Muscle of arm (tissue), 12 donors: ENCODE data around the gene SNX11. TPM values are rescaled to one million over a fixed set of nuclear protein-coding genes. Genes with fewer than 3 reads are reported as not detected.

ENCODE experiments used
- DNase-seq: peaks from one replicate; pipeline ENCODE4 v3.0.0-alpha.2; 2013
- polyA plus RNA-seq, 12 donors: library from polyadenylated mRNA; unstranded; fragments of 120-200 nt; gene quantifications; one replicate each; pipeline ENCODE4 v1.2.1, GENCODE V29; 2013; ENCODE audit not compliant: insufficient read length in 12 of 12

The SNX11 gene
- polyA plus RNA-seq, 12 donors, result 7.7 to 14.4 (median 10.2) TPM; not detected in 1

DNA sequence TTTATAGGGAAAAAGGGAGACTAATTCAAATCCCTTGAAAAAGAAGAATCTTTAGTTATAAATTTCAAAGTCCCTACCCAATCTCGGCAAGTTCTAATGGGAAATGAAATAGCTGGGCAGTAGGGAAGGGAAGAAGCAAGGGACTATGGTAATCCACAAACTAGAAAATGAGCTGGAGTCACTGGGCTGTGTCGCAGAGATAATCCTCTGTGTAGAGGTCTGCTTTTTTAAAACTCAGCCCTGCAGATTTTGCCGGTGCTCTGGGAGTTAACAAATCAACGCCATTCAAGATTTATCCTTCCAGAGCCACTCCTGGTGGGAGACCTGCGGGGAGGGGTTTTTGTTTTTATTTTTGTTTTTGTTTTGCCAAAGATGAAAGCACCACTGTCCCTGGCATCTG is 20.8 kb downstream of the SNX11 start:
- DNase-seq, result no peak

DNA sequence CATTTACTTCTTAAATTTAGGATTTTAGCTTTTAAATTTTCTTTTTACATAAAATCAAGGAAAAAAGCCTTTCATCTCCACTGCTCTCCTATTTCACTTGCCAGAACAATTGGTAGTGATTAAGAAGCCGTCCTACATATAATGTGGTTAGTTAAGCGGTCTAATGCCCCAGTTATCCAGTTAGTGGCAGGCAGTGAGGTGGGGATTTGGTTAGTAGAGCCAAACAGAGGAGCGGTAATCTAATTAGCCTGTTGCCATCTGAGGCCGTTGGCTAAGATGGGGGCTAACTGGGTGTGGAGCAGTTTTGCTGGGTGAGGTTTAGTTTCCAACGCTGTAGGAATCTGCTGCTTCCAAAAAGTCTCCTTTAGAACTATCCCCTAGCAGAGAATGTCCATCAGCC is 22.4 kb downstream of the SNX11 start:
- DNase-seq, result no peak

DNA sequence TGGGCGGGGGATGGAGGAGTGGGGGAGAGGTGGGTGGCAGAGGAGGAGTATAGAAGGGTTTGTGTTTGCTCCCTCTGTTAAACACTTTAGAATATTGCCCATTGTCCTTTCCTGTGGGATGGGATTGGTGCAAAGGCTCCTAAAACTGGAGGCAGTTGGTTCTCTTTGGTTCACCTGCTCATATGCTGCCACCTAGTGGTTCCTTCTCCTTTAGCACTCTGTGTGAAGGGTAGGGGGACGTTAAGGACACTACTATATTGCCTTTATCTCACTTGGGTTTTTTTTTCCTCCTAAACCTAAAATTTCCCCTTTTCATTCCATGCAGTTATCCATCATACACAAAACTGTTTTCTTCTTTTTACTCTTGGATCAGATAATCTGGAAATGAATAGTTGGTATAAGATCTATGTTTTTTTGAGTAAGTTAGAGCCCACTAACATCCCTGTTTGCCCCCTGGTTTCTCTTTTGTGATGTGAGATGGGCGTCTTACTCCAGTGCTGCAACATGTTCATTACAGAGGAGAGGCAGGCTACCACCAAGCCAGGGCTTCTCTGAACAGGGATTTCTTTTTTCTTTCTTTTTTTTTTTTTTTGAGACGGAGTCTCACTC is 23.8 kb downstream of the SNX11 start:
- DNase-seq, result peak; percentile 76

DNA sequence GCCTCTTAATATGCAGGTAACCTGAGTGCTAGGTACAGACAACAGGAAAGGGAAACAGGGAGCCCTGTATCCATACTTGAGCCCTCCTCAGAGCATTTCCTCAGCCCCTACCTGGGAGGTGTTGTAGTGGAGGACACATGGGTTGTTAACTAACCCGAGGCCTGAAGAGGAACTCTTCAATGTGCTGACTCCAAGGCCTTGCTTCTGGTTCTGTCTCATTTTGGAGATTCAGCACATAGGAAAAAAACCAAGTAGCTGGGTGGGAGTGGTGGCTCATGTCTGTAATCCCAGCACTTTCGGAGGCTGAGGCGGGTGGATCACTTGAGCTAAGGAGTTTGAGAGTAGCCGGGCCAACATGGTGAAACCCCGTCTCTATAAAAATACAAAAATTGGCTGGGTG is 24.8 kb downstream of the SNX11 start:
- no peak for DNase-seq

DNA sequence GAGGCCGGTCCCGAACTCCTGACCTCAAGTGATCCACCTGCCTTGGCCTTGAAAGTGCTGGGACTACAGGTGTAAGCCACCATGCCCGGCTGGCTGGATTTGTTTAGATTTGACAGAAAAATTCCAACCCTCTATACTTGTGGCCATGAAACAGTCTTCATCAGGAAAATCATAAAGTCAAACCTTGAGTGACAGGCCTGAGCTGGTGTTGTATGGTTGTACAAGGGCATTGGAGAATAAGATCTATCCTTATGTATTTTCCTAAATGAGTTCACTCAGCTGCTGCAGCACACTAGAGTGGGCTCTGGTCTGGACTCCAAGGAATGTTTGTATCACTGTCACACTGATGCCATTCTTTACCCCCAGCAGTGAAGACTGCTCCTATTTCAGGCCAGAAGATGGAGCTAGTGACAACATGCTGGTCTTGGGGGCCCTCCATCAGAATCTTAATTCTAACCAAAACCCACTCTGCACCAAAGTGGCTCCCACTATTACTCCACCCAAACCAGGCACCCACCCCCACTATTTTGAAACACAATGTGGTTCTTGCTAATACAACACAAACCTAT is 27.4 kb downstream of the SNX11 start:
- no peak for DNase-seq

DNA sequence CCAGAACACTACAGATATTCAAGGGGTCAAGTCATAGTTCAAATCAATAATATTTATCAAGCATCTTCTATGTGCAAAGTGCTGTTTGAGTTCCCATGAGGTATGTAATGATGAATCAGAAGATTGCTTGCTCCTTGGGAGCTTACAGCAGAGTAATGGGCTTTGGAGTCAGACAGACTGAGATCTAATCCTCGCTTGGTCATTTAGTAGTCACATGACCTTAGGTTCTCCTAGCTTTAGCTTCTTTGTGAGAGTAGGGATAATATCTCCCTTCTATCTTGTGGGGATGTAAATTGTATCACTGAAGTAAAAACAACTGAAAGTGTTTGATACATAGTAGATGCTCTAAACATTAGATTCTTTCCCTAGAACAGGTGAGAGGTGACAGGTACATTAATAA is 30.1 kb downstream of the SNX11 start:
- no peak for DNase-seq

DNA sequence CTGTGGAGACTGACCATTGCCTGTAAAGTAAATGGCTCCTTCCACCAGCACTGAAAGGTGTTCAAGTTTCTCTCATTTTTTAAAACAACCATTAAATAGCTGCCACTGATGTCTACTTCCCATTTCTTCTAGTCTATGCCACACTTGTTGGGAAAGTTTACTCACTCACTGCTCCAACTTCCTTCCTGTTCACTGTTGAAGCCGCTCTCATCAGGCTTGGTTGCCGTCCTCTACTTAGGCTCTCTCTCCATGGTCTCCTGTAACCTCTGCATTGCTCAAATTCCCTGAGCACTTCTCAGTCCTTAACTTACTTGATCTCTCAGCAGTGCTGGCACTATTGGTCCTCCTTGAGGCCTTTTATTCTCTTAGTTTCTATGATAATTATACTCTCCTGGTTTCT is 32.4 kb downstream of the SNX11 start:
- no peak for DNase-seq

DNA sequence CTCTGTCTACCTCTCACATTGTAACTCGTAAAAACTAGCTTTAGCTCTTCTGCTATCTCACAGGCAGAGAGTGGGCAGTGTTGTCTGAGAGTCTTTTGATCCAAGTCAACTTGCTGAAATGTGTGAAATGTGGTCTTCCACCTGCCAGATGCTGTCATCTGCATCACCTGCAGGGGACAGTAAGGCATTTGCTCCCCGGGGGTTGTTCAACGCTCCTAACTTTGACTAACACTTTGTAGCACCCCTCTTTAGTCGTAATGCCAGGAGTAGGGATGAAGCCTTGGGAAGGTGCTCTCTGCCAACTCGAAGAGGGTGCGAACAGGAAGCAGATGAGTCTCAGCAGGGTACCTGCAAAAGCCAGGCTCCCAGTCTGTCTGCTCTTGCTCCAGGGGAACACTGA is 36.1 kb downstream of the SNX11 start:
- no peak for DNase-seq

DNA sequence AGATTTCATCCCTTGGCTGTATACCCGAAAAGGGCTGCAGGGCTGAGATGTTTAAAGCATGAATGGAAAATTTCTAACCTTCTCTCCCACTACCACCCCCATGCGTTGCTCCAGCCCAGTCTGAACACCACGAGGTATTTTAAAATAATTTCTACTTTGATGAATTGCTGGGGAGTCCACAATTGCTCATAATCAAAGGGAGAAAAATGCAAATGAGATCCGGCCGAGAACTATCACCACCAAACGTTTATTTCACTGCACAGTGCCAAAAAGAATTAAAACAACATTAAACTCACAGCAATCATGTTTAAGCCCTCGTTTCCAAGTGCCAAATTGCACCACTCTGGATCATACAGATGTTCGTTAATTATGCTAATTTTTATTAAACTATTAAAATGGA is 36.7 kb downstream of the SNX11 start:
- no peak for DNase-seq

DNA sequence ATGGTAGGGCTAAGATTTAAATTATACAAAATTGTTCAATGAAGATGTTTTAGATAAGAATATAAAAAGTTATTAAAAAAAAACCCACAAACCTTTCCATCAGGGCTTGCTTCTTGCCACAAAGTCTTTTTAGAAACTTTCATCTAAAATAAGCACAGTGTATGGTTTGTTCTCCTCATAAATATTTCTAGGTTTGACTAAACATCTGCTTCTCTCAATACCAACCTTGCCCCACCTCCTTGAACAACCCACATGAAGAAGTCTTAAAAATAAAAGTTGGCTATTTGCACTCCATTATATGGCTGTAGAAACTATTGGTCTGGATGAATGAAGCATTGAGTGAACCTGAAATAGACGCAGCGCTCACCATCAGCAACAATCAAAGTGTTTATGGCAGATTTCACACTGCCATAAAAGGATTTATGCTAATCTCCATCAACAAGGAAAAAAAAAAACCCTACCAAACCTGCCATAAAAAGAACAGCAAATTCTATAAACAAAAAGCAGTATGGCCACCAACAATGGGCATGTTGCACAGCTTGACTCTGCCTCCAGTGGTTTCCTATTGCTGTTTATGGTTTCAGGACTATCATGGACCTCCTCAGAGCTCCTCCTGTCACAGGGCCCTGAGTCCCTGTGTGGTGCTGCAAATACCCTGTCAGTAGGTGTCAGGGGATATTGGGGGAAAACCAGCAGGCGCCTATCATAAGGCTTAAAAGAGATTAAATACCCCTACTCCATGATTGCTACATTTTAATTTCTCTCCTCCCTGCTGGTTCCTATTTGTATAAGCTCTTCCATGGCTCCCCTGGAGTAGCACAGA is 37.6 kb downstream of the SNX11 start:
- DNase-seq, result no peak

DNA sequence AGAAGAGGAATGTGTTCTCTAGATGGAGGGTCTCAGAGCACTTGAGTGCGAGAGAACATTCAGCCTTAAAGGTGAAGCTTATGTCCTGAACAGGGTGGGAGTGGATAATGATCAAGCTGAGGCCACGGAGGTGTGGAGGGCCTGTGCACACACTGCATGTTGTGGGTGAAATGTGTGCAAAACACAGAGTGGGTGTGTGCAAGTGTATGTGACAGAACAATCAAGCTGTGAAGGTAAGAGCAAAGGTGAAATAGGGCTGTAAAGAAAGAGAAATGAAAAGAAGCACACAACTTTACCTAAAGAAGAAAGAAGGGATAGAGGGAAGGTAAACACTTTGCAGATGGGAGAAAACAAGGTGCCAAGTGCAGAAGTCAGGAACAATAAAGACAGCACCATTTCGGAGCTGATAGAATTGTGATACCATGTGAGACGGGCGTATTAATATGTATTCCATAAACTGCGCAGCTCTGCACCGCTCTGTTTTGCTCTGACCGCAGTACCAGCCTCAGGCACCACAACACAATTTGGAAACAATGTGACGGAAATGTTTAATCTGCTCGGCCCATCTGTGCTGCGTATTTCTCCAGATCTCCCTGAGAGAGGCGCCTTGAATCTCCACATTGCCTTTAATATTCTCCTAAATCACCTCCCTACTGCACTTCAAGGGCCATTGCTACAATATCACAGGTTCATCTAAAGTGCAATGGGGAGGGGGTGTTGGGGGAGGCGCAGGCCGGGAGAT is 40.6 kb downstream of the SNX11 start:
- no peak for DNase-seq

DNA sequence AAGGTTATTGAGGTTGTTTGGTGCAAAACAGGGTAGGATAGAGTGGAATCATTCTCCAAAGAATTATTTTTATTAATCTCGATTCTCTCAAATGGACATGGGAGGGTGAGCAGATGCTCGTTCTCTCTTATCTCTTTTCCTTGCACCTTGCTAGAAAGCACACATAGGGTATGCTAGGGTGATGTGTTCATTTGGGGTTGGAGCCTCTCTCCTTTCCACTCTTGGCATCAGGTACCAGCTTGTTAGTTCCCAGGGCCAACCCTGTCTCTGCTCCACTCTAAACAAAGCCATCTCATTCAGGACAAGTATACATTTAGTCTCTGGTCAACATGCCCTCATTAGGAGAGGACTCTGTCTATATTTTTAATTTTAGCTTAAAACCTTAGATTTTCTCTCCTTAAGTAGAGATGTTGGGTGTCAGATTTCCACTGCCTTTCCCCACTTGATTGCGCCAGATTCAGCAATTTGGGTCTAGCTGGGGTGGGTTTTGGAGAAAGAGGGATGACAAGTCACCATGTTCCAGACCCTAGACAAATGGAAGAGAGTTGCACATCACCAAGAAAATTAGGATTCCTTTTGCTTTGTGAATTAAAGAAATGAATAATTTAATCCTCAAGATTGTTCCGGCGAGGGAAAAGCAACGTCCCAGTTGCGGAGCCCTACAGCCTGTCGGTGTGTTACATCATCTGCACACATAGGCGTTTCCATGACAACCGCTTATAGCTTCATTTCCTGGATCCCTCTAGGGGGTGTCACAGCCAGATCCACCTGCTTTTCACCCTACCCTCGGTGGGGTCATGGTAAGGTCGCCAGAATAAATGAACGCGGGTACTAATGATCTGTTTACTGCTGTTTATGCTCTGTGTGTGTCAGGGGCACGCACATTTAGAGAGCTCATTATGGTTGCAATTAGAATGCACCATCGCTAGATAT is 41.6 kb downstream of the SNX11 start:
- no peak for DNase-seq

DNA sequence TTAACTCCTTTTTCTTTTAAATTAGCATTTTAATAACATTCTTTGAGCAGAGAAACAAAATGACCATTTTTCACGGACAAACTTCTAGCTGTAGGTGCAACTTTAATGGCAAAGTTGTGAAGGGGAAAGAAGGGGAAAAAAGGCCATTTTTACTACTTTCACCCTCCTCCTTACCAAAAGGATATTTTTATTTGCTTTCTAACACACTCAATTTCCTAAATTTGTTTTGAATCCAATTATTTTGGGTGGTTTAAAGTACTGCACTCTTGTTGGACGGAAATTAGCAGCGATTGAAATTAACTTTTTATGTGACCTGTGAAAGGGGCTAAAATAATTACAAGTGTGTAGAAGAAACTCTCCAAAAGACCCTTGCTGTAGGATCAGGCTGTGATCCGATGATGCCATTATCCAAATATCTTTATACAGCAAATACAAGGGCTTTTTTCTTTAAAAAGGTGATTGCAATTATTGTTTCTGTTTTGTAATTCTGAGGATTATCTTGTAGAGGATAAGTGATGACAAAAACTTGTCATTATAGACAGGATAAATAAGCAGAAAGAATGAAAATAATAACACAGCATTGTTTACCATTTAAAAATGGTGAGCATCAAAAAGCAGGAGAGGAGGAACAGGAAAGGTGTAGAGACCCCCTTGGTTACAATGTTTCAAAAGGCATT is 42.4 kb downstream of the SNX11 start:
- no peak for DNase-seq

DNA sequence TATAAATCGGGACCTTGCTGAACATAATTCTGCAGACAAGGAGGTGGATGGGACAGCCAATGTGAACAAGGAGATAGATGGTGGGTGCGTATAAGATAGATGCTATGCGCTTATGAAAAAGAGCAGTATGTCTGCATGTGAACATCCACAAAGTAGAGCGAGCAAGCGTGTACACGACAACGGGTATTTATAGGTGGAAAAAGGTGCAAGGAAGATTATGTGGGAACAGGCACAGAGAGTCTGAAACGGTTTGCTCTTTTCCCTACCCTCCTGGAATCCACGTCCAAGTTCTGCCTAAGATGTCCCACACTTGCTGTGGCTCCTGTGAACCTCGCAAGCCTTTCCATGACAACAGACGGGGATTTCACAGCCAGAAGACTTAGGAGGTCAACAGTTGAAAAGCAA is 43.0 kb downstream of the SNX11 start:
- no peak for DNase-seq

DNA sequence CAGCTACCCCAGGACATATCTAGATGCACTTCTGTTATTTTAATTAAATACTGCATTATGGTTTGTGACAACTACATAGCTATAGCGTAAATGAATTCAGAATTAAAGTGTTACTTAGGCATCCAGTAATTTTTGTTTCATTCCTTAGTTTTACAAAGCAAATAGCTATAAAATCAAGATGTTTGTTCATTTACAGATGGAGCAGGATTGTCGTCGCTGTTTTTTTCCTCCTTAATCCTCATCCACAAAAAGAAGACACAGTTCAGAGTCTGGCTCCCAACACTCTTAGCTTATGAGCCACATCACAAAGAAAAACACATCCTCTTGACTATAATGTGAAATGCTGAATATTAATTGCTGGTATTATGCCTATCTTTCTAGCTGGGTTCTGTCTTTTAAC is 43.7 kb downstream of the SNX11 start:
- DNase-seq, result no peak

DNA sequence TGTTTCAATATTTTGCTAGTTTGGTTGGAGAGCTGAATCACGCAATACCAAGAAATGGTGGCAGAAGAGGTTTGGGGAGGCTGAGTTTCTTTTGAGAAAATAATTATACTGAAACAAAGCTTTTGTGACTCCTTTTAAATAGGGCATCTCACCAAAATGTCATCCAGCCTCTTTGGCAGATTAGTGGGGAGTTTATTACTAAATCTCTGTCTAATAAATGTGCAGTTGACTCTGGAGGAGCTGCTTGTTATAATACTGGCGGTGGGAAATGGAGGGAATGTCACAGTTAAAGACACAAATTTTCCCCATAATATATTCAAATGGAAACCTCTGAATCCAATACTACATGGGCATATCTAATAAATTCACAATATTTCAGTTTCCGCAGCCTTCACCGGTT is 44.7 kb downstream of the SNX11 start:
- DNase-seq, result no peak

DNA sequence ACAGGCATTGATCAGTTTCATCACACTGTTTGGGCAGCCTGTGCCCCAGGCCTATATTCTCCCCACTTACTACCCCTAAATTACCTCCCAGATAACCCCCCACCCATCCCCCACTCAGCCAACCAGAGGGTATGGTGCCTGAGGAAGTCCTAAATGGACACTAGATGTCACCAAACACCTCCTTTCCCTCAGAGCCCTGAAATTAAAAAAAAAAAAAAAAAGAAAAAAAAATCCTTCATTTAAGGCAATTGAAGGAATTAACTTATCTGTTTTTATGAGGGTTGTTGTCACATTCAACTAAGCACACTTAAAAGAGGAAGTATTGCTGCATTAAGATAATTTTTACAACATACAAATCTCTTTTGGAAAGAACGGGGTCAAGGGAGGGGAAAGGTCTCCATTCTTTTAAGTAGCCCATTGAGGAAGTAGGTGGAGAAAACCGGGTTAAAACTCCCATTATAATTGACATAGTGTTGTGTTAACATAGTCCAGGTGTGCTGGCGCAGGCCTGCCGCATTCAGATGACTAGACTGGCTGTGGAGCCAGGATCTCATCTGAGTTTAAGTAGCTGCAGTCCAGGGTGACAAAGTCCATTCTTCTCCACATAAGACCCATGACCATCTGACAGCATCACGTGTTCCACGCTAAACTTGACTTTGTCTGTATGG is 46.3 kb downstream of the SNX11 start:
- DNase-seq, result no peak

DNA sequence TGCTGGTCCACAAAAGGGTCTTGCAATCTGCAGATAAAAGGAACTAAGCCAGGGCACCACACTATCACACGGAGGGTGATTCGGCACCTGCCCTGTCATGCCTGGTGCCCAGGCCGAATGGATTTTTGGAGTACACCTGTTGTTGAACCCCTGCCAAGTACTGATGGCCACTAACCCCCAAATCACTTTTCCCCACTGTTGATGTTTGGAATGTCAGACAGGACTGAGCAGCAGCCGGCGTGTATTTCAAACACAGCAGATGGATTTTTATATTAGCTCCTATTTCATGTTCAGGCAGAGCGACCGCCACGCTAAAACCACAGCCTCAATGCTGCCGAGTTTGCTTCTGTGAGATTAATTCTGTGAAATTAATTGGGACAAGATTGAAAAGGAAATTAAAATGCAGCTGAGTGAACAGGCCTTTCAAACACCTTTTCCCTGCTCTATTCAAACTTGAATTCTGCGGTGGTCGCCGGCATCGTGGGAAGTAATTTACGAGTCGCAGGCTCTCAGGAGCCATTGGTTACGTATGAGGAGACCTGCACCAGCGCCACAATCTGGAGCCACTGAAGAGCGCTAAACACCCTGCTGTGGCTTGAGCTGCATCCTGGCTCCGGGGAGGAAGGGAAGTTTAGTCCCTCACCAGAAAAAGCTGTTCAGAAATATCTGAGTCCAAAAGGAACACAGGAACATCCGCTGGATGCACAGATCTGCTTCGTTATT is 48.5 kb downstream of the SNX11 start:
- DNase-seq, result no peak

DNA sequence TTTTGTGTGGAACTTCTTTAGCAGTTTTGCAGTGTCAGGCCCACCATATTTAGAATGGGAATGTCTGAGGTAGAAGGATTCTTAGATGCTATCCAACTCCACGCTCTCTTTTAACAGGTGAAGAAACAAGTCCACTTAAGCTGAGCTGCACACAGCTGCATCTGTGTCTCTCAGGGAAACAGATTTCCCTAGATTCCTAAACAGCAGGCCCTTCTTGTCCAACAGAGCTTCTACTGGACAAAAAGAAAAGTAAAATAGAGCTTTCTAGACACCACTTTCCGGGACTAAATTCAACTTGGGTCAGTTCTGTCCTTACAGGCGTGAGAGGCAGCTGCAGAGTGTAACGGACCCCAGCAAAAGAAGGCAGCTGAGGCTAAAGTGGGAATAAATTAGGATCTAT is 51.7 kb downstream of the SNX11 start:
- DNase-seq, result no peak
